Prostate gland (tissue), 2 donors: ENCODE measurements around the gene COG5. TPM values are rescaled to one million over a fixed set of nuclear protein-coding genes. Genes with fewer than 3 reads are reported as not detected.
A peak's percentile ranks its signal among the peaks of the same experiment; 100 is the strongest.

Experiments used
- DNase-seq: peaks from one replicate; pipeline ENCODE4 v3.0.0-alpha.2; 2019; ENCODE audit warnings: low spot score
- H3K27ac ChIP-seq, 2 donors: fragments of 200-600 bp; sonication (generic); 2 replicates each; pipeline ENCODE4 v1.5.1; 2017 to 2019
- H3K27me3 ChIP-seq: fragments of 200-600 bp; sonication (generic); replicated peaks from 2 replicates; pipeline ENCODE4 v1.5.1; 2019; ENCODE audit not compliant: insufficient read depth
- H3K36me3 ChIP-seq, 2 donors: fragments of 200-600 bp; sonication (generic); 1 replicate in 1 of 2; 2 replicates in 1 of 2; pipeline versions ENCODE4 v1.5.1 to v1.8.1; 2017 to 2019
- H3K4me1 ChIP-seq: fragments of 200-600 bp; sonication (generic); replicated peaks from 2 replicates; pipeline ENCODE4 v1.5.1; 2019
- H3K4me3 ChIP-seq, 2 donors: fragments of 200-600 bp; sonication (generic); 2 replicates each; pipeline ENCODE4 v1.5.1; 2017 to 2019
- H3K9me3 ChIP-seq: fragments of 200-600 bp; sonication (generic); 2 replicates; pipeline ENCODE4 v1.5.1; 2017
- CTCF ChIP-seq, 4 experiments: fragments of 200-600 bp in 2 of 4; fragments of 450-650 bp in 2 of 4; sonication (generic) in 2 of 4; IDR thresholded peaks; 1 replicate in 3 of 4; 2 replicates in 1 of 4; pipeline ENCODE4 v1.5.1; 2016 to 2019; ENCODE audit warnings: antibody characterized with exemption in 4 of 4, mild to moderate bottlenecking in 2 of 4, moderate library complexity in 2 of 4
- POLR2A ChIP-seq: fragments of 450-650 bp; IDR thresholded peaks from one replicate; pipeline ENCODE4 v1.6.1; 2016; ENCODE audit warnings: antibody characterized with exemption, mild to moderate bottlenecking
- POLR2AphosphoS5 ChIP-seq: sonication (generic); formaldehyde crosslinking; IDR thresholded peaks from one replicate; pipeline ENCODE4 v1.6.1; 2017; ENCODE audit warnings: antibody characterized with exemption
- WGBS: methylation state at CpG from one replicate; pipeline ENCODE4 v1.1.5; 2018; 5-methylcytosine and 5-hydroxymethylcytosine counted together
- intact Hi-C: fragments of 100-400 bp; cut with DNase I; formaldehyde crosslinking; loops from one replicate; pipeline ENCODE4 v1.14.2; 2022
- total RNA-seq, 2 donors: library from RNA; depleted of rRNA; stranded (reverse); fragments of >200 nt; gene quantifications; one replicate each; pipeline ENCODE4 v1.1.0, GENCODE V29; 2016

COG5 gene
- total RNA-seq, 2 donors from 2014 or later: 35.1 to 86.4 TPM

DNA sequence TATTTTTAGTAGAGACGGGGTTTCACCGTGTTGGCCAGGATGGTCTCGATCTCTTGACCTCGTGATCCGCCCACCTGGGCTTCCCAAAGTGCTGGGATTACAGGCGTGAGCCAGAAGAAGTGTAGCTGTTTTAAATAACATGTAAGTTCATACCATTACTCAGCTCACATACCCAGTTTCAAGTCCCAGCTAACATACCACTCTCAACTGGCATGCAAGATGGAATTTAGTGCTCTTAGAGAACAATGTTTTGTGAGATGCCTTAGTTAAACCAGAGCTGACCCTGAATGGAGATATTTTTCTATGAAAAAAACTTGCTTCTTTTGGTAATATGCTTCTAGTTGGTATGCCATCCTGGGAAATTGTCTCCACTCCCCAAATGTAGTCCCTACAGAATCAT lies 357.6 kb downstream of the COG5 start:
- H3K36me3 ChIP-seq: no peaks in the 10 kb centered on the region
- H3K27ac ChIP-seq: no peak overlapping the region
- H3K9me3 ChIP-seq: no peaks in the 10 kb centered on the region
- no peak for TF ChIP-seq POLR2A
- no peak for TF ChIP-seq POLR2AphosphoS5
- no peak for TF ChIP-seq CTCF (IDR thresholded peaks at IDR 0.05)
- intact Hi-C loops: loop anchor here (10.0 kb wide), 1 partner anchor 259 kb away; no protein-coding TSS in a partner anchor
- DNase-seq: no peak
- 98% methylated on average over 6 of the region's 6 CpGs for WGBS
- H3K4me3 ChIP-seq: no peak overlapping the region
- H3K27me3 ChIP-seq: no peaks in the 10 kb centered on the region
- no peaks in the 10 kb centered on the region for H3K4me1 ChIP-seq

- no peaks in the 10 kb centered on the region for H3K36me3 ChIP-seq
- TF ChIP-seq POLR2AphosphoS5 (no peak), CTCF (IDR thresholded peaks at IDR 0.05) (no peak), POLR2A (no peak)
These were observed 360.1 kb downstream of the COG5 start for GRCh38 chr7:107203607-107204006.

DNA sequence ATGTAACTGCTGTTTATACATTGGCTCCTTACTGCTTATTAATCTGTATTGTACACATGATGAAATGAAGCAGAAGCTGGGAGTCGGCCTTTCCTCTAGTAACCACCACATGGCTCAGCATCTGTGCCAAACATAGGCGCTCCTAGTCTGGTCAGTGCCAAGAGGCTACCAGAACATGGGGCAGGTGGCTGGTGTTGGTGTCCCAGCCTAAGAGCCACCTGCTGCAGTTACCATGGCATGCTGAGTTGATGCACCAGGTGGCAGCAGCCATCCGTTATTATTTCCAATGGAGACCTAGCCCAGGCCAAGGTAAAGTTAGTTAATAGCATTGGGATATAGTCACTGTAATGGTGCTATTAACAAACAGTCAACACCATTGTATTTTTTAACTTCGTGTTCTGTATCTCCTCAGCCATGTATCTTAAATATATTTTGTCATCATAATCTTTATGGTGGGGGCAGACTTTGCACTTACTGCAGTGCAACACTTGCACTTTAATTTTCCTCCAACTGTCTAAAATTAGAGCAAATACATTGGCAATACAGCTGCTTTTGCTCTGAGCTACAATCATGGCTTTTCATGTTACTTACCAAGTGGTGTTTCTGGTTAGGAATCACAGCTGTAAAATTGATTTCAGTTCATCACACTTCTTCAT lies 361.8 kb downstream of the COG5 start:
- Histone ChIP-seq H3K4me3 (no peak overlapping the region), H3K9me3 (no peaks in the 10 kb centered on the region), H3K4me1 (no peaks in the 10 kb centered on the region), H3K27me3 (no peaks in the 10 kb centered on the region), H3K36me3 (no peaks in the 10 kb centered on the region), H3K27ac (no peak overlapping the region)
- DNase-seq: peak; percentile 37
- 41% methylated on average over 4 of the region's 4 CpGs for whole genome bisulfite sequencing
- intact Hi-C loops: loop anchor here (10.0 kb wide), 1 partner anchor 263 kb away; no protein-coding TSS in a partner anchor
- TF ChIP-seq POLR2AphosphoS5: peak; percentile 56
- TF ChIP-seq CTCF (IDR thresholded peaks at IDR 0.05): peak in 3 of 4 experiments; percentile 25 to 67 (median 52)
- no peak for TF ChIP-seq POLR2A

More at GRCh38 chr7:107203607-107204006, 360.1 kb downstream of the COG5 start:
- Histone ChIP-seq H3K4me3 (no peak overlapping the region), H3K9me3 (no peaks in the 10 kb centered on the region), H3K27ac (no peak overlapping the region), H3K27me3 (no peaks in the 10 kb centered on the region), H3K4me1 (no peaks in the 10 kb centered on the region)
- intact Hi-C loops: loop anchor here (10.0 kb wide), 1 partner anchor 261 kb away; no protein-coding TSS in a partner anchor
- no peak for DNase-seq
- WGBS: 90% methylated on average over 7 of the region's 7 CpGs

- Histone ChIP-seq H3K9me3 (no peaks in the 10 kb centered on the region), H3K4me1 (no peaks in the 10 kb centered on the region), H3K4me3 (no peak overlapping the region), H3K27me3 (no peaks in the 10 kb centered on the region), H3K36me3 (no peaks in the 10 kb centered on the region), H3K27ac (peak overlapping the region in 1 of 2 donors; percentile 40)
- no peak for DNase-seq
- intact Hi-C loops: no loop called here
- TF ChIP-seq CTCF (IDR thresholded peaks at IDR 0.05): no peak
- no peak for TF ChIP-seq POLR2A
- TF ChIP-seq POLR2AphosphoS5: no peak
- 72% methylated on average over 10 of the region's 10 CpGs for WGBS
These were observed 366.7 kb downstream of the COG5 start for GRCh38 chr7:107196834-107197610.
